Esophagus squamous epithelium (tissue), 5 donors: ENCODE data around the gene CIB4. TPM values are rescaled to one million over a fixed set of nuclear protein-coding genes. Genes with fewer than 3 reads are reported as not detected.

Source experiments
- DNase-seq: peaks from one replicate; lab custom pipeline; 2025; lab: John Stamatoyannopoulos, UW
- H3K27ac ChIP-seq, 4 donors: fragments of 200-600 bp; sonication (generic); one replicate each; pipeline ENCODE4 v1.5.1; 2016 to 2019; ENCODE audit warnings: mild to moderate bottlenecking in 1 of 4
- H3K27me3 ChIP-seq, 4 donors: fragments of 200-600 bp; sonication (generic); 1 replicate in 3 of 4; 2 replicates in 1 of 4; pipeline versions ENCODE4 v1.5.1 to v1.6.0; 2017 to 2021; ENCODE audit warnings: antibody characterized with exemption in 1 of 4
- H3K36me3 ChIP-seq, 3 donors: fragments of 200-600 bp; sonication (generic); one replicate each; pipeline ENCODE4 v1.5.1; 2016 to 2019
- H3K4me1 ChIP-seq, 3 donors: fragments of 200-600 bp; sonication (generic); one replicate each; pipeline ENCODE4 v1.5.1; 2017 to 2019
- H3K4me3 ChIP-seq, 4 donors: fragments of 200-600 bp; sonication (generic); 1 replicate in 3 of 4; 2 replicates in 1 of 4; pipeline ENCODE4 v1.5.1; 2016 to 2019; ENCODE audit warnings: mild to moderate bottlenecking in 2 of 4, moderate library complexity in 1 of 4
- H3K9me3 ChIP-seq, 3 donors: fragments of 200-600 bp; sonication (generic); one replicate each; pipeline ENCODE4 v1.5.1; 2016 to 2019
- POLR2A ChIP-seq, 4 donors: fragments of 450-650 bp; IDR thresholded peaks; one replicate each; pipeline ENCODE4 v1.6.1; 2017; ENCODE audit warnings: antibody characterized with exemption in 4 of 4, mild to moderate bottlenecking in 4 of 4, moderate library complexity in 3 of 4
- WGBS, 2 donors: methylation state at CpG; one replicate each; pipeline ENCODE4 v1.1.5; 2018; 5-methylcytosine and 5-hydroxymethylcytosine counted together
- intact Hi-C: fragments of 100-400 bp; cut with DNase I; formaldehyde crosslinking; loops from one replicate; pipeline ENCODE4 v1.15.0; 2022
- total RNA-seq, 4 donors: library from RNA; depleted of rRNA; stranded (reverse); fragments of >200 nt; gene quantifications; one replicate each; pipeline ENCODE4 v1.1.0, GENCODE V29; 2016
- TF ChIP-seq, protein P1 (sequence below), 6 experiments: fragments of 450-650 bp in 4 of 6; fragments of 200-600 bp in 2 of 6; sonication (generic) in 2 of 6; IDR thresholded peaks; one replicate each; pipeline ENCODE4 v1.5.1; 2016 to 2019; ENCODE audit warnings: antibody characterized with exemption in 6 of 6, mild to moderate bottlenecking in 4 of 6, moderate library complexity in 4 of 6
- donor health status: DM: yes; HTN: yes; CAD: no.

Gene CIB4
- total RNA-seq, 4 donors from 2014 or later: 0.57 TPM; not detected in 3

DNA sequence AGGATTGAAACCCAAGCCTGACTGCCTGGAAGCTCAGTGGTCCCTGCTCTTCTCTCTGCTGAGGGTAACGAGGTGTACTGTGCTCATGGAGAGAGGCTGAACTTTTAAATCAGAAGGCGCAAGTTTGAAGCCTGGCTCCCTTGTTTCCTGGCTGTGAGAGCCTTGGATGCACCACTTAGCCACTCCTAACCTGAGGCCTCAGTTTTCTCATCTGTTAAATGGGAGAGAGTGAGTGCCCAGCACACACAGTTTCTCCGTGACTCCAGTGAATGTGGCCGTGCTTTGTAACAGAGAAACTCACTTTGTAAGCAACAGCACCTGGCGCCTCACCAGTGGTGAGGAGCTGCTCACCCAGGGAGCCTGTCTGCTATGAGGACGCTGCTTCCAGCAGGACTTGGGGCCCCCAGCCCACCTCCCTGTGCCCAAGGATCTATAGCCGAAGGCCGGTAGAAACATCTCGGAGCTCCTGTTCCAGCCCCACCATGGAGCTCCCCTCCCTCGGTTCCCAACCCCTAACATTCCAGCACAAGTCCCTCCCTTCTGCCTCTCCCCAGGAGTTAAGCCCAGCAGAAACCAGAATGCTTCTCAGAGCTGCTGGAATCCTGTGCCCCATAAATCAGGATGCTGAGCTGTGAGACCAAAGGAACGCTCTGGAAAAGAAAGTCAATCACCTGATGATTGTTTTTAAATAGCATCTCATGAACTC is 31.1 kb upstream of the CIB4 start:
- Histone ChIP-seq H3K36me3 (no peaks in the 10 kb centered on the region), H3K27ac (no peak overlapping the region), H3K4me1 (no peaks in the 10 kb centered on the region), H3K4me3 (no peak overlapping the region), H3K9me3 (no peaks in the 10 kb centered on the region), H3K27me3 (peaks cover 0 to 56% (median 0%) of the 10 kb centered on the region in 4 donors)
- DNase-seq: no peak
- WGBS, 2 donors: 73 to 81% methylated on average over 5 to 10 of the region's 11 CpGs
- TF ChIP-seq, protein P1, sequence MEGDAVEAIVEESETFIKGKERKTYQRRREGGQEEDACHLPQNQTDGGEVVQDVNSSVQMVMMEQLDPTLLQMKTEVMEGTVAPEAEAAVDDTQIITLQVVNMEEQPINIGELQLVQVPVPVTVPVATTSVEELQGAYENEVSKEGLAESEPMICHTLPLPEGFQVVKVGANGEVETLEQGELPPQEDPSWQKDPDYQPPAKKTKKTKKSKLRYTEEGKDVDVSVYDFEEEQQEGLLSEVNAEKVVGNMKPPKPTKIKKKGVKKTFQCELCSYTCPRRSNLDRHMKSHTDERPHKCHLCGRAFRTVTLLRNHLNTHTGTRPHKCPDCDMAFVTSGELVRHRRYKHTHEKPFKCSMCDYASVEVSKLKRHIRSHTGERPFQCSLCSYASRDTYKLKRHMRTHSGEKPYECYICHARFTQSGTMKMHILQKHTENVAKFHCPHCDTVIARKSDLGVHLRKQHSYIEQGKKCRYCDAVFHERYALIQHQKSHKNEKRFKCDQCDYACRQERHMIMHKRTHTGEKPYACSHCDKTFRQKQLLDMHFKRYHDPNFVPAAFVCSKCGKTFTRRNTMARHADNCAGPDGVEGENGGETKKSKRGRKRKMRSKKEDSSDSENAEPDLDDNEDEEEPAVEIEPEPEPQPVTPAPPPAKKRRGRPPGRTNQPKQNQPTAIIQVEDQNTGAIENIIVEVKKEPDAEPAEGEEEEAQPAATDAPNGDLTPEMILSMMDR (IDR thresholded peaks at IDR 0.05): no peak
- TF ChIP-seq POLR2A (IDR thresholded peaks at IDR 0.05): no peak
- intact Hi-C loops: no loop called here

- H3K4me3 ChIP-seq: no peak overlapping the region
- H3K27me3 ChIP-seq: peaks cover 0 to 56% (median 0%) of the 10 kb centered on the region in 4 donors
- no peaks in the 10 kb centered on the region for H3K9me3 ChIP-seq
- no peak for TF ChIP-seq POLR2A (IDR thresholded peaks at IDR 0.05)
- TF ChIP-seq, protein P1 (IDR thresholded peaks at IDR 0.05): no peak
- H3K36me3 ChIP-seq: no peaks in the 10 kb centered on the region
- 70 to 87% methylated on average over 5 of the region's 5 CpGs for WGBS, 2 donors
- no peaks in the 10 kb centered on the region for H3K4me1 ChIP-seq
- DNase-seq: no peak
- no peak overlapping the region for H3K27ac ChIP-seq
- intact Hi-C loops: no loop called here
These were observed 30.5 kb upstream of the CIB4 start for GRCh38 chr2:26671691-26672090.

DNA sequence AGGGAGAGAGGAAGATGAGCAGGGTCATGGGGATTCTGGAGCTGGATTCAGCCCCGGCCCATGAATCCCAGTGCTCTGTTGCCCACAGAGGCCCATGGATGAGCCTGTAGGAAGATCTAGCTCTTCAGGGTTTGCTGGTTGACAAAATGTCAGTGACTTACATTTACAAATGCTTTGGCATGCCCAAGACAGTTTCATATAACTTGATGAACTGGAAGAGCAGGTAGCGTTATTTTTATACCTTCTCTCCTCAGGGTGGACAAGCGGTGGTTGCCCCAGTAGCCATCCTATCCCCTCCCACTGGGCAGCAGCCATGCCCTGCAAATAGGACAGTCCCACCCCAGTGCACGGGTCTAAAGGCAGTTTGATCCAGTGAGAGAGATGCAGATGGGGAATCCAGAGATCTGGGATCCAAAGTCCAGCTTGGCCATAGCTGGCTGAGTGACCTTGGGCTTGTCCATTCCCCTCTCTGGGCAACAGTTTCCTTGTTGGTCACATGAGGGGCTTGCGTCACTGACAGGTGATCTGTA is 29.8 kb upstream of the CIB4 start:
- no peak overlapping the region for H3K27ac ChIP-seq
- intact Hi-C loops: no loop called here
- DNase-seq: no peak
- whole genome bisulfite sequencing, 2 donors: 59 to 64% methylated on average over 4 of the region's 5 CpGs
- H3K4me3 ChIP-seq: no peak overlapping the region
- no peaks in the 10 kb centered on the region for H3K4me1 ChIP-seq
- TF ChIP-seq, protein P1 (IDR thresholded peaks at IDR 0.05): no peak
- no peak for TF ChIP-seq POLR2A (IDR thresholded peaks at IDR 0.05)
- no peaks in the 10 kb centered on the region for H3K9me3 ChIP-seq
- H3K27me3 ChIP-seq: peaks cover 0 to 56% (median 0%) of the 10 kb centered on the region in 4 donors
- no peaks in the 10 kb centered on the region for H3K36me3 ChIP-seq

DNA sequence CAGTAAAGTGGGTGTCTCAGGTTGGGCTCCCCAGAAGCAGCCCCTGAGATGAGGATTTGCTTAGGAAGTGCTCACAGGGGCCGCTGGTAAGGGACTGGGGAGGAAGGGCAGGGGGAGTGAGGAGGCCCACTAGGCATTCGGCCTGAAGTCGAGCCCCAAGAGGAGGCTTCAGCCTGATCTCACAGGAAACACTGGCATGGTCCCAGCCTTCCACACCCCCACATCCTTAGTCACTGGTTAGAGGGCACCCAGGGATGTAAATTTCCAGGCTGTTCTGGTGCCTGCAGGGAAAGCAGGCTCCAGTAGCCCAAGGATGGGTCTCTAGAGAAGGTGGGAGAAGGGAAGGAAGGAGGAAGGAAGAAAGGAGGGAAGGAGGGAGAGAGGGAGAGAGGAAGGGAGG is 29.0 kb upstream of the CIB4 start:
- no peaks in the 10 kb centered on the region for H3K9me3 ChIP-seq
- 29 to 36% methylated on average over 2 to 3 of the region's 3 CpGs for WGBS, 2 donors
- intact Hi-C loops: no loop called here
- no peak overlapping the region for H3K4me3 ChIP-seq
- no peak for TF ChIP-seq POLR2A (IDR thresholded peaks at IDR 0.05)
- TF ChIP-seq, protein P1 (IDR thresholded peaks at IDR 0.05): no peak
- no peak for DNase-seq
- no peak overlapping the region for H3K27ac ChIP-seq
- H3K27me3 ChIP-seq: peaks cover 0 to 61% (median 0%) of the 10 kb centered on the region in 4 donors
- H3K36me3 ChIP-seq: no peaks in the 10 kb centered on the region
- no peaks in the 10 kb centered on the region for H3K4me1 ChIP-seq
